IMR-90 (cell line): ENCODE results near the gene GAL. TPM values are rescaled to one million over a fixed set of nuclear protein-coding genes. Genes with fewer than 3 reads are reported as not detected.

Experiments
- ATAC-seq: fragments of 200-7000 bp; cut with Tn5 transposase; 2 replicates; pipeline ENCODE4 v1.9.1; 2020; ENCODE audit warnings: low read depth, mild to moderate bottlenecking, moderate library complexity
- BruUV-seq: library from RNA; stranded (reverse); fragments of 400-500 nt; replicated peaks from 2 replicates; lab custom pipeline; 2021; lab: Mats Ljungman, UMichigan
- CTCF ChIA-PET: fragments of 300-600 bp; formaldehyde crosslinking; extraction: SDS; loops from one replicate; lab custom pipeline; 2021; ENCODE audit warnings: antibody characterized with exemption; lab: Yijun Ruan, JAX
- POLR2A ChIA-PET: fragments of 300-600 bp; sonication (Branson Sonifier 250); formaldehyde crosslinking; loops from one replicate; lab custom pipeline; 2022; ENCODE audit warnings: antibody characterized with exemption; ENCODE audit not compliant: unreplicated experiment; lab: Charles Lee
- DNase-seq: peaks from one replicate; pipeline ENCODE4 v3.0.0; 2013
- H2AFZ ChIP-seq: replicated peaks from 2 replicates; pipeline ENCODE3; 2013; ENCODE audit warnings: low read length, mild to moderate bottlenecking; ENCODE audit not compliant: poor library complexity
- H2AK5ac ChIP-seq: 2 replicates; pipeline ENCODE4 v1.6.1; 2013; ENCODE audit warnings: low read depth, low read length, inconsistent platforms
- H2AK9ac ChIP-seq: replicated peaks from 2 replicates; pipeline ENCODE3; 2013; ENCODE audit warnings: mild to moderate bottlenecking, low read depth, low read length, moderate library complexity; ENCODE audit not compliant: poor library complexity
- H2BK120ac ChIP-seq: 2 replicates; pipeline ENCODE4 v1.6.1; 2013; ENCODE audit warnings: low read depth, low read length, inconsistent platforms
- H2BK15ac ChIP-seq: 3 replicates; pipeline ENCODE4 v1.6.1; 2013; ENCODE audit warnings: low read depth, low read length, inconsistent platforms
- H2BK20ac ChIP-seq: 2 replicates; pipeline ENCODE4 v1.6.1; 2013; ENCODE audit warnings: low read depth, mild to moderate bottlenecking, inconsistent platforms, low read length, moderate library complexity
- H2BK5ac ChIP-seq: 2 replicates; pipeline ENCODE4 v1.6.1; 2013; ENCODE audit warnings: mild to moderate bottlenecking, low read depth, low read length, inconsistent platforms; ENCODE audit not compliant: poor library complexity, severe bottlenecking
- H3K14ac ChIP-seq: replicated peaks from 2 replicates; pipeline ENCODE4 v1.6.1; 2013; ENCODE audit warnings: low read depth, low read length, inconsistent platforms
- H3K18ac ChIP-seq: 2 replicates; pipeline ENCODE4 v1.6.1; 2013; ENCODE audit warnings: low read depth, low read length, control low read depth
- H3K23ac ChIP-seq: 2 replicates; pipeline ENCODE4 v1.6.1; 2013; ENCODE audit warnings: low read depth, low read length, inconsistent platforms
- H3K27ac ChIP-seq: 2 replicates; pipeline ENCODE4 v1.5.1; 2013; ENCODE audit warnings: mild to moderate bottlenecking, control low read depth, low read length; ENCODE audit not compliant: insufficient read depth
- H3K27me3 ChIP-seq: 2 replicates; pipeline ENCODE4 v1.6.1; 2013; ENCODE audit warnings: low read length; ENCODE audit not compliant: control insufficient read depth, insufficient read depth
- H3K36me3 ChIP-seq: 2 replicates; pipeline ENCODE4 v1.6.1; 2013; ENCODE audit warnings: low read length, mixed read lengths; ENCODE audit not compliant: control insufficient read depth, insufficient read depth
- H3K4ac ChIP-seq: 2 replicates; pipeline ENCODE4 v1.6.1; 2013; ENCODE audit warnings: low read depth, low read length, inconsistent platforms
- H3K4me1 ChIP-seq: 2 replicates; pipeline ENCODE4 v1.6.1; 2013; ENCODE audit warnings: low read length, mixed read lengths; ENCODE audit not compliant: control insufficient read depth, insufficient read depth
- H3K4me2 ChIP-seq: 2 replicates; pipeline ENCODE4 v1.6.1; 2013; ENCODE audit warnings: low read depth, mild to moderate bottlenecking, control low read depth, low read length, moderate library complexity
- H3K4me3 ChIP-seq: 2 replicates; pipeline ENCODE4 v1.5.1; 2013; ENCODE audit warnings: low read depth, mild to moderate bottlenecking, control low read depth, low read length, moderate library complexity; ENCODE audit not compliant: insufficient read depth
- H3K56ac ChIP-seq: 2 replicates; pipeline ENCODE4 v1.6.1; 2013; ENCODE audit warnings: low read length, inconsistent platforms; ENCODE audit not compliant: insufficient read depth; ENCODE audit errors: extremely low read depth
- H3K79me1 ChIP-seq, 2 experiments: 2 replicates each; pipeline ENCODE4 v1.6.1; 2013; ENCODE audit warnings: low read length in 2 of 2, inconsistent platforms in 1 of 2, low read depth in 1 of 2
- H3K9ac ChIP-seq: 2 replicates; pipeline ENCODE4 v1.6.1; 2013; ENCODE audit warnings: low read depth, low read length, control low read depth
- H3K9me1 ChIP-seq: 2 replicates; pipeline ENCODE4 v1.6.1; 2013; ENCODE audit warnings: low read length, inconsistent platforms; ENCODE audit not compliant: insufficient read depth
- H3K9me3 ChIP-seq: 2 replicates; pipeline ENCODE4 v1.6.1; 2013; ENCODE audit warnings: low read length; ENCODE audit not compliant: control insufficient read depth, insufficient read depth
- H4K20me1 ChIP-seq: 2 replicates; pipeline ENCODE4 v1.6.1; 2013; ENCODE audit warnings: low read length, inconsistent platforms; ENCODE audit not compliant: insufficient read depth
- H4K5ac ChIP-seq: 2 replicates; pipeline ENCODE4 v1.6.1; 2013; ENCODE audit warnings: mild to moderate bottlenecking, low read depth, low read length, control low read depth
- H4K8ac ChIP-seq, 2 experiments: 2 replicates each; pipeline ENCODE4 v1.6.1; 2013; ENCODE audit warnings: low read depth in 2 of 2, low read length in 2 of 2, control low read depth in 1 of 2, inconsistent platforms in 1 of 2
- H4K91ac ChIP-seq: 2 replicates; pipeline ENCODE4 v1.6.1; 2013; ENCODE audit warnings: low read depth, low read length, inconsistent platforms; ENCODE audit not compliant: insufficient read depth
- BHLHE40 ChIP-seq: fragments of 150-350 bp; IDR thresholded peaks from 2 replicates; pipeline ENCODE4 v1.6.1; 2016; ENCODE audit warnings: mild to moderate bottlenecking, low read depth, low read length
- RFX5 ChIP-seq: IDR thresholded peaks from 2 replicates; pipeline ENCODE4 v1.8.0; 2012; ENCODE audit warnings: low read depth, mild to moderate bottlenecking, low read length, moderate library complexity
- SMC3 ChIP-seq: fragments of 150-350 bp; IDR thresholded peaks from 2 replicates; pipeline ENCODE4 v1.6.1; 2016; ENCODE audit warnings: low read depth, mild to moderate bottlenecking, antibody characterized with exemption, low read length, moderate library complexity
- WGBS, 2 experiments: methylation state at CpG; one replicate each; pipeline versions ENCODE4 v1.1.5 to v1.1.7; 2013; ENCODE audit warnings: missing lambda C conversion rate in 2 of 2; ENCODE audit not compliant: insufficient read length in 1 of 2; ENCODE audit errors: extremely low coverage in 2 of 2; 5-methylcytosine and 5-hydroxymethylcytosine counted together
- dilution Hi-C: fragments of 300-500 bp; cut with HindIII; formaldehyde crosslinking; loops from one replicate; pipeline ENCODE4 v1.14.3; 2018; ENCODE audit warnings: low sequenced_read_pairs; ENCODE audit not compliant: unreplicated experiment
- in situ Hi-C: fragments of 300-500 bp; cut with MboI; formaldehyde crosslinking; loops from 3 replicates; pipeline ENCODE4 v1.14.3; 2019; ENCODE audit warnings: low sequenced_read_pairs, inconsistent platforms, mixed read lengths
- intact Hi-C: fragments of 100-400 bp; cut with micrococcal nuclease; formaldehyde crosslinking; loops from 2 replicates; pipeline ENCODE4 v1.10.0; 2022
- polyA plus RNA-seq, 3 experiments: library from polyadenylated mRNA; depleted of rRNA; stranded (reverse); fragments of >200 nt; gene quantifications; 2 replicates each; pipeline ENCODE4 v1.2.3, GENCODE V29; 2012; ENCODE audit warnings: low replicate concordance in 1 of 3
- total RNA-seq: library from RNA; depleted of rRNA; stranded (reverse); fragments of >200 nt; gene quantifications from 2 replicates; pipeline ENCODE4 v1.2.3, GENCODE V29; 2012

The GAL gene
- total and polyA plus RNA-seq, 2 of the 4 experiments (the other 2 are of a cell fraction), result 2.0 TPM; not detected in 1

- H3K9me3 ChIP-seq, result peaks cover 4% of the 10 kb centered on the region
- H3K27ac ChIP-seq, result no peak overlapping the region
- H3K4me3 ChIP-seq, result no peak overlapping the region
- H3K18ac ChIP-seq, result no peak overlapping the region
- H3K79me1 ChIP-seq, result no peaks in the 10 kb centered on the region
- dilution Hi-C loops (no loop called here), in situ Hi-C loops (no loop called here), intact Hi-C loops (no loop called here)
- H3K23ac ChIP-seq, result no peak overlapping the region
- no peak overlapping the region for H2BK20ac ChIP-seq
- WGBS, 2 experiments, result 88% methylated on average over 13 of the region's 15 CpGs; no CpG with 5 or more reads in 1 of the 2 experiments
- CTCF ChIA-PET, result no interaction called here
- no peak overlapping the region for H2AK9ac ChIP-seq
- BruUV-seq, result no TSS peak
- H4K91ac ChIP-seq, result no peak overlapping the region
- no peak overlapping the region for H4K8ac ChIP-seq
- POLR2A ChIA-PET, result no interaction called here
- no peak overlapping the region for H3K4ac ChIP-seq
- H4K5ac ChIP-seq, result no peak overlapping the region
- ATAC-seq, result no peak
- 0 out of 2 replicates have a peak, but pooled peaks cover 5% of the 10 kb centered on the region for H4K20me1 ChIP-seq
- no peaks in the 10 kb centered on the region for H3K9me1 ChIP-seq
- no peak overlapping the region for H2AFZ ChIP-seq
- H2BK5ac ChIP-seq, result no peak overlapping the region
- H3K56ac ChIP-seq, result no peak overlapping the region
- DNase-seq, result no peak
- H3K9ac ChIP-seq, result no peak overlapping the region
- H3K27me3 ChIP-seq, result peaks cover 38% of the 10 kb centered on the region
- no peak overlapping the region for H2BK120ac ChIP-seq
- no peak overlapping the region; the same call in 2 of the 3 replicates for H2BK15ac ChIP-seq
- TF ChIP-seq RFX5 (no peak), BHLHE40 (no peak), SMC3 (no peak)
- H3K4me2 ChIP-seq, result no peak overlapping the region
- no peaks in the 10 kb centered on the region for H3K36me3 ChIP-seq
- H2AK5ac ChIP-seq, result no peak overlapping the region
- peaks cover 7% of the 10 kb centered on the region for H3K4me1 ChIP-seq
- H3K14ac ChIP-seq, result no peak overlapping the region
Observed at GRCh38 chr11:68661014-68661413, 23.3 kb upstream of the GAL start.
